NCI-H146 treated with DMSO at 0.1 percent for 48 hours (cell line): ENCODE results near the gene IGF1R.

ENCODE experiments used
- DNase-seq: peaks from one replicate; lab custom pipeline; 2025; ENCODE audit not compliant: unreplicated experiment; lab: John Stamatoyannopoulos, UW

The IGF1R gene

DNA sequence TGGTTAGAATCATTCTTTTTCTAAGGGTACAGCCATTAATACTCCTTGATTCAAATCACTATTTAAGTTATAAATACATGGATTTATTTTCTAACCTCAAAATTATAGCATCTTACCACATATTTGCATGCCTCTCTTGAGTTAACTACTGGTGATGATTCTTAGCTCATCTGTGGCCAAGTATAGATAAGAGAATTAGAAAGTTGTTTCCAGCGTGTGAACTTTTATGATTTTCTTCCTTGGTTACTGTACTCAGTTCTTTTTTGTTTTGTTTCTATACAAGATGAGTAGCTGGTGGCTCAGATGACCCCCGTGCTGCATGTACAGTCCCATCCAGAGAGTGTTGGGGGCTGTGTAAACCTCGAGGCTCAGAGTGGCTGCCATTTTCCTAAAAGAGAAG, 124.6 kb downstream of the IGF1R start:
- no peak for DNase-seq

DNA sequence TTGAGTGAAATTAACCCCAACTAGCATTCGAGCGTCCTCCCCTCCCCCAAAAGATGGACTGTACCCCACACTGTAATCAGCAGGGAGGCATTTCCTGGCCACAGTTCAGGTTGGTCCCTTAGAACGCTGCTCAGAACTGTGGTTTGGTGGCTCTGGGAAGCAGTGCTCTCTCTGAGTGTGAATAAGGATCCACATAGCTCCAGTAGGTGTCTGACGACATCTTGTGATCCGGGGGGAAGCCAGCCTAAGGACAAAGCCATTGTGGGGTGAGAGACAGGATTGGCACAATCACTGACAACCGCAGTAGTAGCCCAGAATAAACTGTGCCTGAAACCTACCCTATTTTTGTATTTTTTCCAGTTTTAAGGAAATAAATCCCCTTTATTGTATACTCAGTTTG, 125.3 kb downstream of the IGF1R start:
- DNase-seq = no peak

DNA sequence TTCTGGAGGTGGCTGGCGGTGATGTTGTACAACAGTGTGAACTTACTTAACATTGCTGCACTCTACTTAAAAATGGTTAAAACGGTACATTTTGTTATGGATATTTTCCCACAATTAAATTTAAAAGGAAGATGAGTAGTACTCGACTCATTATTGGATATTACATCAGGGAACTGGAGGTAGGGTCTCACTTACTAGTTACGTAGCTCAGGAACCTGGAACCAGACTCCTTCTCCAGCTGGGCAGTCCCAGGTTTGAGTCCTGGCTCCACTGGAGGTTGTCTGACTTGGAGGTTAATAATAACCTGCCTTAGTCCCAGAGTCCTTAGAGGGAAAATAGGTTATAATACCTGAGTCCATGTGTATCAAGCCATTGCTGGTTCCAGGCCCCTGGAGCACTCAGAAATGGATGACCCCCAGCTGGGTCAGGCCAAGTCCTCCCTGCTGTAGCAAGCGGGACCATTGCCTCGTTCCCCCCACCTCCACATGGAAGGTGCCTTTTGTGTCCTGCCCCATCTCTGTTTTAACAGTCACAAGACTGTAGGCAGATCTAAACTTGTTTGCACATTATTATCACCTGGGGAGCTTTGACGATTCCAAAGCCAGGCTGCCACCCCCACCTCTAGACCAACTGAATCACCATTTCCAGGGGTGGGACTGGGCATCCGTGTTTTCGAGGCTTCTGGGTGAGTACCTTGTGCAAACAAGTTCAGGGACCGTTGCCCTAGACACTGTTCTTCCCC, 126.6 kb downstream of the IGF1R start:
- peak; percentile 2 for DNase-seq

DNA sequence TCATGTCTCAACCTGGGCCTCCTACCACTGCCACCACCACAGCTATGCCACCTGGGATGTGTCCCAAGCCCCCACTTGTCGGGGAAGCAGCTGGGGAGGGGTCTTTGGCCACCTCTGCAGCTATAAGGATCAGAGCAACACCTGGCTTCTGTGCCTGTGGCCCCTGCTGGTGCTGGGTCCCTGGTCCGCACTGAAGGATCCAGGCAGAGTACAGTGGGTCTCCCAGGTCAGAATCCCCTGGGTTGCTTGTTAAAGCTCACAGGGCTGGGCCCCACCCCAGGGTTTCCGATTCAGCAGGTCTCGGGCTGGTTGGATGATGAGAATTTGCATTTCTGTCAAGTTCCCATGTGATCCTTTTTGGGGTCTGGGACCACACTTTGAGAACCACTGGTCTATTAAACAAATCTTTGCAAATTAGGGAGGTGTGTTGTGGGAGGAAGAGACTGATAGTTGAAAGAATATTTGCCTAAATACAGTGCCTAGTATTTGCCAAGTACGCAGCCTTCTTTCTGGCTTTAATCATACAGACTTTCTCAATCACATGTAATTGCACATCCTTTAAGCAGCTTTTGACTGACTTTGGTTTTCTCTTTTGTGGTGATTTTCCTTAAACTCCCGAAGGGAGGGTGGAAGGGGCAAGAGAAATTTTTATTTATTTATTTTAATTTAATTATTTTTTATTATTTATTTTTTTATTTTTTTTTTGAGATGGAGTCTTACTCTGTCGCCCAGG, 127.3 kb downstream of the IGF1R start:
- no peak for DNase-seq

DNA sequence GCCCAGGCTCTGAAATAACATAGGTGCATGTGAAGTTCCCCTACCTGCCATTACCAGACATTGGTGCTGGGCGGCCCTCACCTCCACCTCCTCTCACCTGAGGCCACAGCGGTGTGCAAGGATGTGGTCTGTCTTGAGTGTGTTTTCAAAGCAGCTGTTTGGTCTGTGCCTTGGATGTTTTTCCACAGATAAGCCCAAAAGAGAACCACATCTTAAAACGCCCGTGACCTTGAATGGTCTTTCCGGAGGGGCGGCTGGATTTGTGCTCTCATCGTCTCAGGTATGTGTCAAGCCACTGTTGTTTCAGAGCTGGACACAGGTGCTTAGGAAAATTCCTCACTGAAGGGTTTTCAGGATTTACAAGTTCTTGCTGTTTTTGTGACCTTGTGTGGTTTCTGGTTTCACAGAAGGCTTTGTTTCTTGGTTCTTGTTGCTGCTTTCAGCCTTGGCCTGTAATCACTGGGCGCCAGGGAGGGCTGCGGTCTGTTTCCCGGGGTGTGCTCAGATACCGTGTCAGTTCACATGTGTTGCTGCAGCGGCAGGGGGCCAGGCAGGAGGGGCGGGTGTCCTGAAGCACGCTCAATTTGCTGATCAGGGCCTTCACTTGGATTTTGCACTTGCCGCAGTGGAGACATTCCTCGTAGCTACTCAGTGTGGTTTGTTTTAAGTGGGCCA, 128.4 kb downstream of the IGF1R start:
- no peak for DNase-seq

DNA sequence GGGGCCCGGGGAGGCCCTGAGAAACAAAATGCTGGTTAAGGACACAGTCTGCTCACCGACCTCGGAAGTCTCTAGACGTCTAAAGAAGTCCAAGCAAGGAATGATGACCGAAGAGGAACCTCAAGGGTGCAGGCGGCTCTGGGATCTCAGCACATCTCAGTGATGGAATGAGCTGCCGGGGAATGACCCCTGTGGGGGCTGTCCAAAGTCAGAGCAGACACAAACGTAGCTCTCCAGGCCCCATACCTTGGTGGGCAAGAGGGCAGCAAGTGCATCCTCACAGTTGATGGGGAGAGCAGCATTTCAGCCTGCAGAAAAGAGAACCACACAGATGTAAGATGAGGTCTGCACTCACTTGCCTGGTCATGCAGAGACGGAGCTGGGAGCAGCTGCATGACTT, 129.1 kb downstream of the IGF1R start:
- DNase-seq = no peak

DNA sequence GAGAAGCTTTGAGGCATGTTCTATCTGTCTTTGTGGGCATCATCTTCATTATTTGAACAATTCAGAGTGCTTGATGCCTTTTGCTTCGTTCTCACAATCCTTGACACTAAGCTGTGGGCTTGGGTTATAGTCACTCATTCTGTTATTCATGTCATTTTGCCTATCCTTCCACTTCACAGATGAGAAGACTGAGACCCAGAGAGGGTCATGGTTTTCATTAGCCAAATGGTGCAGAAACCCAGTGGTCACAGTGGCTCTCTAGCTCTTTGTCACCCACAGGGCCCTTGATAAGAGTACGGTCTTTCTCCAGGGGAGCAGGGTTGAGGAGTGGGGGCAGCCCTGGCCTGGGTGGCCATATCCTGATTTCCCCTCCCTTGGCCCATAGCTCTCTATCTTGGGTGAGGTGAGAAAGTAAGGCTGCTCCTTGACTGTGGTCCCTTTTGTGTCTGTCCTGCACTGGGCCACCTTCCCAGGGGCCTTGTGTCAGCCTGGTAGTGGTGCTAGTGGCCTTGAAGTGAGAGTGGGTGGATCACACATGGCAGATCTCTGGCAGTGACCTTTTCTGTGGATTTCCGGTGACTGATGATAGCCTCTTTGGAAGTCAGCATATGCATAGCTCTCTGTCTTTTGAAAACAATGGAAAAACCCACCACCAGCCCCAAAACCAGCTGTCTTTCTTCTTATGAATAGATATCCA, 130.1 kb downstream of the IGF1R start:
- no peak for DNase-seq

DNA sequence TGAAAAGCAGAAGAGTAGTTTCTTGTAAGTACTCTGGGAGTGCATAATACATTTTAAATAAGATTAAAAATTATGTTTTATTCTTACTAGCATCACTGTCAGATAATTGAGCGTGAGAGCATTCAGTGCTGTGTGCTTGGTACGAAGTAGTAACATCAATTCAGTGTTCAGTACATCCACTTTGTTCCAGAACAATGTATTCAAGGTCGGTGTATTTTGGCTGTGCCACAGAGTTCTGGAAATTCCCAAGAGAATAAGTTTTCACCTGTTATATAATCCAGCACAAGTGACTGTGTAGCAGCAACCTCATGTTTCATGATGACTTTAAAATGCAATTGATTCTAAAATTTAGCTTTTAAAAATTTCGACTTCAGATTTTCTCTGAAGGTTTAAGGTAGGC, 130.6 kb downstream of the IGF1R start:
- no peak for DNase-seq

DNA sequence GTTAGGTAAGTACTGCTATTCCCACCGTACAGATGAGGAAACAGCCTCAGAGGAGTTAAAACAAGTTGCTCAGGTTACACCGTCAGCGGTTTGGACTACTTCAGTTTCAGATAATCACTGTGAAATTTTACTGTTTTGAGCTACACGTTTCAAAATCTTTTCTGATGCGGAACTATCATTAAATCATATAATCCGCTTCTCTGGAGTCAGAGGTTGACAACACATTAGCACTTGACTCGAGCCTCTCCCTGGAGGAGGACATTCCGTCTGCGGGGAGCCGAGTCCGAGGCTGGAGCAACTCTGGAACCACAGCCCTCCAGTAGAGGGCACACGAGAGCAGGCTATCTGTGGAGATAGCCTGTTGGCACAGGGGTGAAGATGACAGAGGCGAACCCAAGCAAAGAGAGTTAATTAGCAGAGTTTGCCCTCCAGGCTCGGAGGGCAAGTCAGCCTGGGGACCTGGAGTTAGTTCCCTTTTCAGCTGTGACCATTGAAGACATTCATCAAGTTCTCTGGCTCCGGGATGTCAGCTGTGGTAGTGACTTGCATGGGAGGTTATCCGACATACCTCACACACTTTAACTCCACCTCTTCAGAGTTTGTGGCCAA, 131.2 kb downstream of the IGF1R start:
- peak; percentile 10 for DNase-seq

DNA sequence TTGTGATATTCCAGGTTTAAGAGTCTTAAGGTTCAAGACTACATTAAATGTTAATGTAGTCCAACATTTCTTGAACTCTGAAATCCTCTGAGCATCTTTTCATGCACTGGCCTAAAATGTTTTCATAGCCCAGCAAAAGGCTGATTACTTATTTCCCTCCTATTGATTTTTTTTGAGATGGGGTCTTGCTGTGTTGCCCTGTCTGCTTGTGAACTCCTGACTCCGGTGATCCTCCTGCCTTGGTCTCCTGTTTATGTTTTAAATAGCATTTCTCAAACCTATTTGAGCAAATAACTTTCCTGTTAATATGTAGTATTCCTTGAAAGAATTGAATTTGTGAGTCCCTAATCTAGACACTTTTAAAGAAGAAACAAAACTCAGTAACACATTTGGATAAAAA, 133.5 kb downstream of the IGF1R start:
- no peak for DNase-seq

DNA sequence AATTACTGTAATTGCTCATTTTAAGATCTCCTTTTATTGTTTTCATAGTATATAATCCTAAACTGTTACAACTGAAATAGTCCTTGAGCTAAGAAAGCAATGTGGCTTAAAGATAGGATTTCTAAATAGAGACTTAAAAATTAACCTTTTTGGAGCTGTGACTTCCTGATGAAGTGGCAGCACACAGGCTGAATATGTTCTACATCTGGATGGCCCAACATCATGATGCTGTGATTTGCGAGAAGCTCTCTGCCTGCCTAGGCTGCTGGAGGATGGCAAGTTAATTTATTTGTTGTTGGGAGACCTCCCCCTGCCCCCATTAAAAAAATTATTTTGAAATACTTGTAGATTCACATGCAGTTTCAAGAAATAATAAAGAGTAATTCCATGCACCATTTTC, 134.5 kb downstream of the IGF1R start:
- DNase-seq = no peak

DNA sequence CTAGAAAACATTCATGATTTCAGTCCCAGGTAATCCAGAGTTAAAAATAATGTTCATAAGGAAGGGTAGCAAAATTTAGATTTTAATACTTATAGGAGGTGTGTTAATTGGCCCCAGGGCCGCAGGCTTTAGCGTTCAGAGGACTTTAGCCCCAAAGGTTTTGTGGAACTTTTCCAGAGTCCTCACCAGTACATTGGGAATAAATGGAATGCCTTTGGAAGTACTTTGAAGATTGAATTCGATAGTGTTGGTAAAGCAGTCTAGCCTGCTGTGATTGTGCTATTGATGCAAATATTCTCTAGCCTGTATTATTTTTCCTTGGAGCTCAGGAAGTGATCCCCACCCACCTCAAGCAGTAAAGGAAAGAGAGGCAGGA, 137.1 kb downstream of the IGF1R start:
- DNase-seq = no peak

DNA sequence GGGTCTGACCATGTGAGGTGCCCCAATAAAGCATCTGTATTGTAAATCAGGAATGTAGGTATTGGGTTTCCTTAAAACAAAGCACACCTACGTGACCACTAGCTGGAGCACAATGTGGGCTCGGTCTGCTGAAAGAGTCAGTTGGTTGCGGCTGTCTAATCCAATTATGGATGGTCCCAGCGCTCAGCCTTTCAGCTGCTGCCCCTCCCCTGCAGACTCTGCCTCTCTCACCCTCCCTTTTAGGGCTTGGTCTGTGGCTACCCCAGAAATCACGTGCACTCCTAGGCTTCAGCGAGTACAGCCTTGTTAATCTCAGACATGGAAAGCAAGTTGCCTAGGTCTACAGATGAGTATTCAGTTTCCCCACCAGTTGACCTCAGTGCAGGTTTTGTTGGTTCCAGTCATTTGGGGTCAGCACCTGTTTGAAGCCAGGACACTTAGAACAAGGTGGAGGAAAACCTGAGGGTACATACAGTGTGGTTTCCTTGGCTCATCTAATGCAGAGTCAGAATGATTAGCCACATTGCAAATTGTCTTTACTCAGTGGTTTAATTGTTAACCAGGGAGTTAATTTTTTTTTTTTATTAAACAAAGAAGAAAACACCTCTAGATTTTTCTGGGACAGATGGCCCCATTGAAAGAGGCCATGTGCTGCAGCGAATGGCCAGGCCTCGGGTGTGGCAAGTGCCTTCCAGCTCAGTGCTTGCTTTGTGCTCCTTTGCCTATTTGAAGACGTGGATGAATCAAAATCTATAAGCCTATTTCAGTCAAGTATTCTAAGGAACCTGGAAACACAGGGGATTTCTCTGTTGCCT, 137.7 kb downstream of the IGF1R start:
- no peak for DNase-seq

DNA sequence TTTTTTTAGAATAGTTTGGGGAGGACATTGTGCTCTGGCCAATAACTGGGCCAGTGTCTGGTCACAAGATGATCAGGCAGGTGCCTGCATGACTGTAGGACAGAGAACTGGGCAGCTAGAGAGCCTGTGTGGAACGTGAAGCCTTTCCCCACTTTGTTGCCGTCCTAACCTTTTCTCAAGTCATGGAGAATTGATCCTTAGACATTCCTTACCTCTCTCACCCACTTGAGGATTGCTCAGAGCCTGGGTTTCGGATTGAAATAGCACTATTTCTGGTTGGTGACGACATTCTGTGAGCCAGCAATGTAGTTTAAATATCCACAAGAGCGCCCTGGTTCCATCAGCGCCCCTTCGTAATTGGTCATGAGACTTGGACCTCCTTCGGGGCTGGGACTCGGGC, 138.4 kb downstream of the IGF1R start:
- DNase-seq = no peak

DNA sequence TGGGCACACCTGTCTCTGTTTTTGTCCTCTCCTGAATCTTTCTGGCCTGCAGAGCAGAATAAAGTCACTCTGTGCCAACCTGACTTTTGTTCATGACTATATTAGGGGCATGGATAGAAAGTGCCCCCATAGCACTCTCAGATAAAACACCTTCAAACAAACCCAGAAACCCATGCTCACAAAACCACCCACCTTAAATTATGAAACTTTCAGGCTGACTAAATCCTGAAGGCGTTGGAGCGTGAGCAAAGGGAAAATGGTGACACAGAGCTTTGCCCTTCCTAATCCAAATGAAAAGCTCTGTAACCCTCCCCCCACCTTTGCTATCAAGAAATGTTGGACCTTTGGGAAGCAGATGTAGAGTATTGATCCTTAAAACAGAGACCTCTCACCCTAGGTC, 138.9 kb downstream of the IGF1R start:
- DNase-seq = no peak

DNA sequence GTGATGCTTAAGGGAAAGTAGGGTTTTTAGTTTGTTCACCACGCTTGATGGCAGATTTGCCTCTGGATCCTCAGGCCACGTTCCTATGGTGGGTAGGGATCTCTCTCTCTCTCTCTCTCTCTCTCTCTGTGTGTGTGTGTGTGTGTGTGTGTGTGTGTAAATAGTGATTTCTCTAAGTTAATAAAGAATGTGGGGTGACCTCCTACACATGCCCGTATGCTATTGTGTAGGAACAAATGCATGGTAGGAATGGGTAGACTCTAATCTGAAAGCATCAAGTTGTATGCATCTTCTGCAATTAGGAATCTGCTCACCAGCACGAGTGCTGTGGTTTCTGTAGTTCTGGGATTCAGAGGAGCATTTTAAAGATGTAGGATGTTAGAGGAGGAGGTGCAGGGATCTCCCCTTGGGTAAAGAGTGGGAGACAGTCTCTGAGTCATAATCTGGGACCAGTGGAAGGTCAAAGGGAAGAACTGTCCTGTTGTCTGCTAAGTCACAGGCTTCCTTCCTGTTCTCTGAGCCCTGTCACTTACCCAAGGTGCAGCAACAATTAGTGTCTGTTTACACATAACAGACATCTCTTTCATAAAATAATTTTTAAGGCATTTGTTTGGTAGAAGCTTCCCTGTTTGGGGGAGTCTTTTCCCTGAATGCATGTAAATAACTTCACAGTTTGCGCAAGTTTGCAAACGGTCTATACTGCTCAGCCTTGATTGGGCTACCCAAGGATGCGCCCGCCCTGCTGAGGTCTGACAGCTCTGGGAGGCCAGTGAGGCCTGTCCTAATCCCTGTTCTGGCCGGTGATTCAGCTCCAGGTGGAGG, 139.8 kb downstream of the IGF1R start:
- no peak for DNase-seq

DNA sequence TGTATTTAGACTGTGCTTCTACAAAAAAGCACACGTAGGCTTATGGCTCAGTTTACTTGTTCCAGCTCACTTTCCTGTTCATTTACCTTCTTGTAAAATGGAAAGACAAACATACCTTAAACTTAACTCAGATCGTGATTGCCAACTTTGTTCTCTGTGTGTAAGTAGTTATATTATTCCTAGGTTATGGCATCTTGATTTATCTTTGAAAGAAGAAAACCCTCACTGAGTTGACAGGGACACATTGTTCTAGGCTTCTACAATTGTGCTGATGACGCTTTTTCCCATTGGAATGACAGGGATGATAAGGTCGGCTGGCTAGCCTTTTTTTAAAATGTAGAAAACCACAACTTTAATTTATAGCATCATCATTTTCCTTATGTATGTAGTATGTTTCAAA, 140.7 kb downstream of the IGF1R start:
- DNase-seq = no peak

DNA sequence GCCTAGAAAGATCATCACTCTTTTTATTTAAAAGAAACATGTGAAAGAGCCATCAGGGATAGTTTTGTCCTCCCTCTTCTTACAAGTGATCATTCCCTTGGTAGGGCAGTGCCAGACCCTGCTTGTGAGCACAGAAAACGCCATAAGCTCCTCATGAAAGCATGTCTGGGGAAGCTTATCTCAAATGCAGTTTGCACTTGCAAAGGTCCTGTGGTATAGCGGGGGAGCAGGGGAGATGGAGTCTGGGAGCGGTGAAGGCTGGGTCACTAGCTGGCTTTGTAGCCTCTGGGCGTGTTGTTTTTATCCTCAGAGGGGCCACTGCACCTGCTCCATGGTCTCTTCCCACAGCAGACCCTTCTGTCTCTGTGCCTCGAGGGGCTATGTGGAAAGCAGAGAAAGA, 141.9 kb downstream of the IGF1R start:
- DNase-seq = no peak

DNA sequence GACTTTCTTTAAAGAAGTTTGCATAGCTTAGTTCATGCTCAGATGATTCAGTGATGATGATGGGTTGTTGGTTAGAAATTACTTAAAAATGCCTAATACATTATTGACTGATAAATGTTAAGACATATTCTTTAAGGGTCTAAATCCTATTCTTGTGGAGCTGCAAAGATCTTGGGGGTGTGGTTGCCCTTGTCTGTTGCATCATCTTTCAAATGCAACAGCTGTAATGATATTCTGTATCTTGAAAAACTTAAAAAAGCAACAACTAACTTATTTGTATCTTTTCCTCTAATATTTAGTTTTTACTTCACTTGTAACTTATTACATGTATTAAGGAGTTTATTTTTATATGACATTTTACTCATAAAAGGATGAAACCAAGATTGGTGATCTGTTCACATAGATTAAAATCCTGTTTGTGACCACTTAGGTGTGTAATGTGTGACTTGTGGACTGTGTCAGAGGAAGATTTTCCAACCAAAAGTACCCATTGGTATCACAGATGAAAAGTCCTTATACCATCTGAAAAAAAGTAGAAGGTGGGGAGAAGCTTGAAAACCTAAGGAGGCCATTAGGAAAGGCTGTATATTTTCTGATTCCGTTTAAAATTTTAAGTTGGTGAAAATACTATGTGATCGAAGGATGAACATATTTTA, 142.8 kb downstream of the IGF1R start:
- no peak for DNase-seq
